WERI-Rb-1 (cell line): ENCODE measurements around the gene ZRSR2.

Experiments
- DNase-seq: peaks from one replicate; pipeline ENCODE4 v3.0.0-alpha.2; 2020
- H3K27ac ChIP-seq: fragments of 250-450 bp; sonication (Bioruptor Pico); 2 replicates; pipeline ENCODE4 v1.5.1; 2020; ENCODE audit warnings: mild to moderate bottlenecking, moderate library complexity
- H3K27me3 ChIP-seq: fragments of 250-450 bp; sonication (Bioruptor Pico); 2 replicates; pipeline ENCODE4 v1.5.1; 2021; ENCODE audit warnings: mild to moderate bottlenecking, low read depth, moderate library complexity; ENCODE audit not compliant: insufficient read depth, severe bottlenecking
- H3K36me3 ChIP-seq: fragments of 250-450 bp; sonication (Bioruptor Pico); 2 replicates; pipeline ENCODE4 v1.5.1; 2020; ENCODE audit warnings: mild to moderate bottlenecking, moderate library complexity
- H3K4me3 ChIP-seq: 2 replicates; pipeline ENCODE4 v1.5.1; 2011; ENCODE audit warnings: low read depth, mild to moderate bottlenecking, control low read depth, low read length
- H3K9me3 ChIP-seq: fragments of 250-450 bp; sonication (Bioruptor Pico); 2 replicates; pipeline ENCODE4 v1.5.1; 2021; ENCODE audit warnings: mild to moderate bottlenecking, moderate library complexity; ENCODE audit not compliant: severe bottlenecking
- TF ChIP-seq, protein P1 (sequence below): IDR thresholded peaks from 2 replicates; pipeline ENCODE4 v1.5.1; 2011; ENCODE audit warnings: low read depth, mild to moderate bottlenecking, control low read depth, inconsistent platforms, low read length

ZRSR2 gene

DNA sequence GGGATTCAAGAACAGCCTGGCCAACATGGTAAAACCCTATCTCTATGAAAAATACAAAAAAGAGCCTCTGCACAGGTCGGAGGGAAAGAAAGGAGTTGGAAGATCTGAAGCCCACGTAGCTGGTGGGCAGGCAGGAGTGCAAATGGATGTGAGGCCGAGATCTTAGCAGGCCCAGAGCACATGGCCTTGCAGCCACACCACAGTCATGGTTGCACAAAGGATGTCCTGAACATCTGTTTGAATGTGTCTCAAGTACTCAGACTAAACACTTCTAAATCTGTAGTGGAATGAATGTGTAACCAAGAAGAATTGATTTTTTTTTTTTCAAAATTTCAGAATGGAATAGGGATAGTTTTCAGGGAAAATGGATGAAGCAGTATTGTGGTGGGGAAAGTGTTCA lies 41.4 kb upstream of the ZRSR2 start:
- no peak for DNase-seq
- TF ChIP-seq, protein P1, sequence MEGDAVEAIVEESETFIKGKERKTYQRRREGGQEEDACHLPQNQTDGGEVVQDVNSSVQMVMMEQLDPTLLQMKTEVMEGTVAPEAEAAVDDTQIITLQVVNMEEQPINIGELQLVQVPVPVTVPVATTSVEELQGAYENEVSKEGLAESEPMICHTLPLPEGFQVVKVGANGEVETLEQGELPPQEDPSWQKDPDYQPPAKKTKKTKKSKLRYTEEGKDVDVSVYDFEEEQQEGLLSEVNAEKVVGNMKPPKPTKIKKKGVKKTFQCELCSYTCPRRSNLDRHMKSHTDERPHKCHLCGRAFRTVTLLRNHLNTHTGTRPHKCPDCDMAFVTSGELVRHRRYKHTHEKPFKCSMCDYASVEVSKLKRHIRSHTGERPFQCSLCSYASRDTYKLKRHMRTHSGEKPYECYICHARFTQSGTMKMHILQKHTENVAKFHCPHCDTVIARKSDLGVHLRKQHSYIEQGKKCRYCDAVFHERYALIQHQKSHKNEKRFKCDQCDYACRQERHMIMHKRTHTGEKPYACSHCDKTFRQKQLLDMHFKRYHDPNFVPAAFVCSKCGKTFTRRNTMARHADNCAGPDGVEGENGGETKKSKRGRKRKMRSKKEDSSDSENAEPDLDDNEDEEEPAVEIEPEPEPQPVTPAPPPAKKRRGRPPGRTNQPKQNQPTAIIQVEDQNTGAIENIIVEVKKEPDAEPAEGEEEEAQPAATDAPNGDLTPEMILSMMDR: no peak
- Histone ChIP-seq H3K36me3 (no peaks in the 10 kb centered on the region), H3K4me3 (no peak overlapping the region), H3K9me3 (no peaks in the 10 kb centered on the region), H3K27me3 (no peaks in the 10 kb centered on the region), H3K27ac (no peak overlapping the region)

DNA sequence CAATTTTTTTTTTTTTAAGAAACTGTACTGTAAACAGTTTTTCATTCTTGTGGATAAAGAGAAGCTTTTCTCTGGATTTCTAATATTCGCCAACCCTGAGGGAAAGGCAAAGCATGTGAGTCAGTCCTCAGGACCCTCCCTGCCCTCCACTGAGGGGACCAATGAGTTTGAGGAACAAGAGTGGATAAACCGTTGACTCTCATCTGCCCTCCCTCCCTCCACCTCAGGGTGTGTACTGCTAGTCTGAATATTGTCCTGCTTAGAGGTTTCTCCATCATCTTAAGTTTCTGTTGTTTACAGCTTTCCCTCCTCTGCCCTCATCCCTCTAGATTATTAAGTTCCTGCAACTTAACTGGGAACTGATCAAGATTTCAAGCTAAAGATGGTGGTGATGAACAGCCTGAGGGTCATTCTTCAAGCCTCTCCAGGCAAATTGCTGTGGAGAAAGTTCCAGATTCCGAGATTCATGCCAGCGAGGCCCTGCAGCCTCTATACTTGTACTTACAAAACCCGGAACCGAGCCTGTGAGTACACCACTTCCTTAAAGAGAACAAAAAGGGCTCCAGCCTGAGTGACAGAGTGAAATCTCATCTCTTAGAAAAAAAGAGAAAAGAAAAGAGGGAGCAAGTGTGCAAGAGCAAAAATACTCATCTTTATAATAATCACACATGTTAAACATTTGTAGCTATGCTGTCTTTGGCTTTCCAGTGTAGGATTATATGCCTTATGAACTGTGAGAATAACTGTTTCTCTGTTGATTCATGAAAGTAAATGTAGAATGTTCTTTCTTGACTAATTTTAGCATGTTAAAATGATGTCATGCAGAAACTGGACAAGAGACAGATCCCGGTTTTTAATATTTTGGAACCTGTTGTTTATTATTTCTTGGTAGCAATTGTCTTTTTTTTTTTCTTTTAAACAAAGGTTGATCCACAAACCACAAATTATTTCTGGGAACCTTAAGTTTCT lies 40.4 kb upstream of the ZRSR2 start:
- DNase-seq: no peak
- no peak overlapping the region for H3K27ac ChIP-seq

DNA sequence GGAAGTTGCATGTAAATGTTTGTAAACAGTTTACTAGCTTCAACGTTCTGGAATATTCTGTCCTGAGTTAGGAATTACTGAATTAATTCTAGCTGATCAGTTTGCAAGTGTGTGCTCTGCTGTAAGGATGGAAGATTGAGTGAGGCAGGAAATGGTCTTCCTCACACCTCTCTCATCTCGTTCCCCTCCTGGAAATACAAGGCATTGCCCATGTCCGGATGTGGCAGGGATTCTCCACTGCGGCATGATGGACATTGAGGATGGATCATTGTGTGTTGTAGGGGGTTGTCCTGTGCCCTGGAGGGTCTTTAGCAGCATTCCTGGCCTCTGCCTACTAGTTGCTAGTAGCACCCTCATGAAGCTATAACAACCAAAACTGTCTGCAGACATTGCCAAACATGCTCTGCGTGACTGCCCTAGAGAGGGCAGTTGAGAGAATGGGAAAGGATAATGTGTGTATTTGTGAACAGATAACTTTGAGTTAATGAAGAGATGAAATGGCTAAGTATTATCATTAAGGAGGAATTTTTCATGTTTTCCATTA lies 39.6 kb upstream of the ZRSR2 start:
- TF ChIP-seq, protein P1: no peak
- DNase-seq: no peak
- H3K27ac ChIP-seq: no peak overlapping the region
- no peaks in the 10 kb centered on the region for H3K27me3 ChIP-seq
- no peaks in the 10 kb centered on the region for H3K36me3 ChIP-seq
- H3K4me3 ChIP-seq: no peak overlapping the region
- no peaks in the 10 kb centered on the region for H3K9me3 ChIP-seq

More for the DNA sequence above, 40.4 kb upstream of the ZRSR2 start:
- no peaks in the 10 kb centered on the region for H3K27me3 ChIP-seq
- no peaks in the 10 kb centered on the region for H3K36me3 ChIP-seq
- no peaks in the 10 kb centered on the region for H3K9me3 ChIP-seq
- TF ChIP-seq, protein P1: no peak
- no peak overlapping the region for H3K4me3 ChIP-seq

DNA sequence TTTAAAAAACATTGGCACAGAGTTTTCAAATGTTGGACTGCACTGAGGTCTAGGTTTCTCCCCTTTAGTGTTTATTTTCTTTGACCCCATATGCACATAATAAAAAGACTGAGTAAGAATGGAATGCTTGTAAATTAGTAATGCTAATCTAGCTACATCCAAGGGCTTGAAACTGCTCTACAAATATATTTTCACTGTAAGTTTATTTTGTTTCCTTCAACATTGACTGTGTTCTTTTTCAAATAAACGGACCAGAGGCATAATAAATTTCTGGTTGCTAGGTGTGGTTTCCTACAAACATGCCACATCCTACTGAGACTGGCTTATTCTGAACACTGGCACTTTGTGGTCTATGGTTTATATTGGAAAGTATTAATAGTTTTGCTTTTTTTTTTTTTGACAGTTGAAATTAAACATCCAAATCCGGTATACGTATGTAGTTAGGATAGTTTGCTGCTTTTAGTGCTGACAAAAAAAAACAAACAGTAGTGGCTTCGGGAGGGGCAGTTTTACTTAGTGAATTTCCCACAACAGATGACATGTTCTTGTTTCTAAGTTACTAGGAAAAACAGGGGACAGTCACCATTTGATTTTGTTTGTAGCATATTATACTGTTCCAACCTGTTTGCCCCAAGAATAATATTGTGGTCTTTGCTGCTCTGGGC lies 39.0 kb upstream of the ZRSR2 start:
- TF ChIP-seq, protein P1: no peak
- no peak for DNase-seq
- no peak overlapping the region for H3K27ac ChIP-seq

DNA sequence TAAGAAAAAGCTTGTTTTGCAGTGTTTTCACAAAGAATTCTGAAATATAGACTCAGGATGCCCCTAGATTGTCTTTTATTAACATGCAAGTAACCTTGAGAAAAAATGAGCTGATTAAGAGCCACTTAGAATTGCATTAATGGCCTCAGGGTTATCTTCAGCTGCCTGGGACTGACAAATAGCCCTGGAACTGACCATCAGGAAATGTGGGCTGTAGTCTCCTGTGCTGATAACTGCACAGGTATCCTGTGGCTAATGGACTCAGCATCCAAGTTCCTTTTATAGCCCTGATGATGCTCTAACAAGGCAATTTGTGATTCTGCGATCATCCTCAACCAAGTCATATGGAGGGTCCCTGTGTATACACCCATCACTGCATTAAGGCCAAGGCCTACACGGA lies 35.2 kb upstream of the ZRSR2 start:
- H3K36me3 ChIP-seq: no peaks in the 10 kb centered on the region
- no peaks in the 10 kb centered on the region for H3K27me3 ChIP-seq
- H3K4me3 ChIP-seq: no peak overlapping the region
- no peak for DNase-seq
- TF ChIP-seq, protein P1: no peak
- no peak overlapping the region for H3K27ac ChIP-seq
- no peaks in the 10 kb centered on the region for H3K9me3 ChIP-seq

More for the DNA sequence above, 39.0 kb upstream of the ZRSR2 start:
- no peaks in the 10 kb centered on the region for H3K36me3 ChIP-seq
- H3K9me3 ChIP-seq: no peaks in the 10 kb centered on the region
- H3K4me3 ChIP-seq: no peak overlapping the region
- no peaks in the 10 kb centered on the region for H3K27me3 ChIP-seq
